GM19455 (cell line): ENCODE data around the gene FAM72D.
"Not testable (repeated sequence)": the region's sequence is repeated elsewhere in the genome, so short reads cannot be mapped to it uniquely, and the experiment has no call there.

Experiments
- ATAC-seq: cut with Tn5 transposase; IDR thresholded peaks from one replicate; pipeline ENCODE4 v1.9.1; 2021; ENCODE audit not compliant: unreplicated experiment

The FAM72D gene

DNA sequence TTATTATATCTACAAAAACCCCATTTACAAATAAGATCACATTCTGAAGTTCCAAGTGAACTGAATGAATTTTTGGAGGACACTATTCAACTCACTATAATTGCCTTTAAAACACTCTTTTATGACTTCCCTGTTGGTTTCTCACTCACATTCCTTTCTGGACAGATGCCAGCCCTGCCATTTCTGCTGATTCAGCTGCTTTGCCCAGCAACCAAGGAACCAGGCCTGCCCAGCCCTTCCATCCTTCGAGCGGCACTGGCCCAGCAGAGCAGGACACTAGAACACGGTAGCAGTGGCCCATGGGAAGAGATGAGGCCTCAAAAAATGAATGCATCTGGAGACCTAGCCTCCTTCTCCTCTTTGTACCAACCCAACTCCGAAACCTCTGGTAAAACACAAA is 50.5 kb downstream of the FAM72D start:
- not testable (repeated sequence) for ATAC-seq

DNA sequence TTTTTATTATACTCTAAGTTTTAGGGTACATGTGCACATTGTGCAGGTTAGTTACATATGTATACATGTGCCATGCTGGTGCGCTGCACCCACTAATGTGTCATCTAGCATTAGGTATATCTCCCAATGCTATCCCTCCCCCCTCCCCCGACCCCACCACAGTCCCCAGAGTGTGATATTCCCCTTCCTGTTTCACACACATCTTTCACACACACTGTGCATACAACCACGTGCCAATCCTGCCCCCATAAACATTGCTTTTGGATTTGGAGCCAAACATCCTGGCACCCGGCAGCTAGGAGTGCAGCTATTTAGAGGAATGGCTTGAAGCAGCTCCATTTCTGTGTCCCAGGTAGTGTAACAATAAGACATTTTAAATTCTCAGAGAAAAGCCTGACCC is 51.4 kb downstream of the FAM72D start:
- ATAC-seq: not testable (repeated sequence)

DNA sequence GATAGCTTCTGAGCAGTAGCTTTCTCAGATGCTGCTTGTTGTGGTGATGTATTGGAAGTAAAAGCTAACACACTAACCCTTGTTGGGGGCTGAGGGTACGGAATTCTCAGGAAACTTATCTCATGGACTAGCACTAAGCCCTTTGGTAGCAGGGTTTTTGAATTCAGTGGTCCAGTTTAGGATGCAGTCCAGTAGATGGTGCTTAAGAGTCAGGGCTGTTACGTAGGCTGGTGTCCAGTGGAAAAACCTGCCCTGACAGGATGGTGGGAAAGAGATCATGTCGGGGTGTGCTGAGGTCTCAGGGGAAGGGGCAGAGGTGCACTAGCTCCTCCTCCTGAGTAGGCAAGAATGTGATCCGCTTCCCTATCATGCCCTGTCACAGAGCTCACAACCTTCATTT is 59.6 kb downstream of the FAM72D start:
- not testable (repeated sequence) for ATAC-seq

DNA sequence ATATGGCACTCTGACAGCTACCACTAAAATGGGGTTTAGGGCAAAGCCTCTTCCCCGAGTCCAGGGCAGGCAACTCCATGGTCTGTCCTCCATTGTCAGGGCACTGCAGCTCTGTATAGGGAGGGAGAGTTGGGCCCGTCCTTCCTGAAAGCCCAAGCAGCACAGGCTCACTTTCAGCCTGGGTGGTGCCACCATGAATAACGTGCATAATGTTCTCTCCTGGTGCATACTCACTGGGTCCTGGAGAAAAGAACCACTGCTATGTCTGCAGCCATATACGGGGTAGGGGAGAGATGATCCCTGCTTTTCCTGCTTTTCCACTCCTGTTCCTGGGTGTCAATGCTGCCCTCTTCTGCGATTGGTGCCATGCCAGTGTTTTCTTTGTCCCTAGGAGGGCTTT is 60.1 kb downstream of the FAM72D start:
- ATAC-seq: not testable (repeated sequence)

DNA sequence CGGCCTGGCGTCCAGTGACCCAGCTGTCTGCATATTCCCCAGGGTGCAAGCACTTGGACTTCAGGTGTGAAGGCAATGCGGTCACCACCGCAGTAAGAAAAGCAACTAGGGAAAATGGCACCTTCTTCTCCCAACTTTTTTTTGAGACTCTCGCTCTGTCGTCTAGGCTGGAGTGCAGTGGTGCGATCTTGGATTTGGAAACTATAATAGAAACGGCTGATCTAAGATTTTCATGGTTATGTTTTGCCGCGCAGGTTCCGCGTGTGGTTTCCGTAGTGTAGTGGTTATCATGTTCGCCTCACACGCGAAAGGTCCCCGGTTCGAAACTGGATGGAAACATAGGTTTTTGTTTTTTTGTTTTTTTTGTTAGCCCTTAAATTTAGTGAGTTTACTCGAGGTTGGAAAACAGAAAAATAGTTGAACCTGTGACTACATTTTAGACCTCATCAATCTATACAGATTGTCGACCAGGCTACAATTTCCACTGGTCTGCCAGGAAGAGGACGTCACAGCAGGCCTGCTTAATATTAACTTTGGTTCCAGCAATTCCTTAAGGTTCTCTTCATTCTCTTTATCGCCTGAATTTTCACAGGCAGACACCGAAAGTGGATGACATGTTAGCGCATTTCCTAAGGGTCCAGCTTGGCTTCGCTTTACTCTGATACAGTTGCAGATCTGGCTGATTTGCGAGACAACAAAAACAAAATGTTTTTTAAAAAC is 61.3 kb downstream of the FAM72D start:
- not testable (repeated sequence) for ATAC-seq

DNA sequence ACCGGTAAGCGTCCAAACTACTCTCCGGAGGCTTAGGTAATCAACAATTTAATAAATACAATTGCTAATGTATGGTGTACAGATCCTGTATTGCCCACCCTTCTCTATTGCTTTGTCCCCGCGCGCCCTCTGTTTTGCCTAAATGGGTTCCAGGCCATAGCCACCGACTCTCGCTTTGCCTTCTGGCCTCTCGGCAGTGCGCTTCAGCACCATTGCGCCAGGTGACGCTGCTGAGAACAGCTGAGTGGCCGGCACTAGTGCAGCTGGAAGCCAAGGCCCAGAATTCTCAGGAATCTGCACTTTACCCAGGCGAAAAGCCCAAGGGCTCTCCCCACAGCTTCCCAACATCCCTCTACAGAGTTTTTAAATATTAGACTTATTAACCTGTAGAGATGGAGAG is 61.9 kb downstream of the FAM72D start:
- not testable (repeated sequence) for ATAC-seq

DNA sequence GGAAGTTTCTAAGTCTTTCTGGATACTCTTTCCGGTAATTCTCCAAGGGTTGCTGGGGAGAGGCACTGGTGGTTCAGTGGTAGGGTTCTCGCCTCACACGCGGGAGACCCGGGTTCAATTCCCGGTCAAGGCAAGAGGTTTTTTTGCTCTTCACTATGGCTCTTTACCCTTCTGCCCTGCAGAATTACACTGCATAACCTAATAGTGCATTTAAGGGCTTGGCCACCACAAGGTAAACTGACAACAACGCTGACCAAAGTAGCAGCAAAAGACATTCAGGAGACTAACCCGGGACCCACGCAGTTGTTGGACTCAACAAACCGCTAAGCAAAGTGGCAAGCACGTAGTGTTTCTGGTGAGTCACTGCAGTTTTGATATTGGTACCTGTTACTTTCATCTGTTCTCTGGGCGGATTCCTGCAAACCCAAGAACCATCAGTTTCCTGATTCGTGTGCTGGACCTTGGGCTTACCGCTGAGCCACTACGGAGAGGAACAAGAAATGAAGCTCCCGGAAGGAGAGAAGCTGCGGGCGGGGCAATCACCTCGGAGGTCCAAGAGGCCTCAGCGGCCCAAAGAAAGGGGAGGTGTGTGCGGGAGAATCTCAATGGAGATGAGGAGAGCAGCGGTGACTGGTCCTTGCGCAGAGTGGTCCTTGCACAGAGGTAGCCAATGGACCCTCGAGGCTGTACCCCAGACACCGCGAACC is 65.4 kb downstream of the FAM72D start:
- not testable (repeated sequence) for ATAC-seq
